GM21423 (cell line): ENCODE data around the gene C1orf115.
"Not testable (repeated sequence)": the region's sequence is repeated elsewhere in the genome, so short reads cannot be mapped to it uniquely, and the experiment has no call there.

Experiments
- ATAC-seq: cut with Tn5 transposase; IDR thresholded peaks from one replicate; pipeline ENCODE4 v1.9.1; 2021; ENCODE audit warnings: mild to moderate bottlenecking, moderate library complexity; ENCODE audit not compliant: unreplicated experiment

Gene C1orf115, protein sequence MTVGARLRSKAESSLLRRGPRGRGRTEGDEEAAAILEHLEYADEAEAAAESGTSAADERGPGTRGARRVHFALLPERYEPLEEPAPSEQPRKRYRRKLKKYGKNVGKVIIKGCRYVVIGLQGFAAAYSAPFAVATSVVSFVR

GRCh38 chr1:220690140-220691052, at the start of gene C1orf115:
Gene C1orf115 (plus strand): TSS chr1:220690363. CDS start chr1:220690403, 40 bp downstream.
- ATAC-seq, result peak; percentile 96

DNA sequence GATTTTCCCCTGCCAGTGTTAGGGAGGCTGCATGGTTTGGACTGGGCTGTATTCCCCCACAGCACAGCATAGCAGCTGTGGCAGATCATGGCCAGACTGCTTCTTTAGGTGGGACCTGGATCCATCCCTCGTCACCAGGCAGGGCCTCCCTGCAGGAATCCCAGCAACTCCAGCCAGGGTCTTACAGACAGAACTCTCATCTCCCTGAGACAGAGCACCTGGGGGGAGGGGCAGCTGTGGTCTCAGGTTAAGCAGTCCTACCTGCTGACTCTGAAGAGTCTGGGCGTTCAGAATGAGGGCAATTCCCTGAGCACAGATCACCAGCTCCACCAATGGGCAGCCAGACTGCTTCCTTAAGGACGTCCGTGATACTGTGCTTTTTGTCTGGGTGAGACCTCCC, 47.9 kb upstream of the C1orf115 start:
- ATAC-seq, result no peak

DNA sequence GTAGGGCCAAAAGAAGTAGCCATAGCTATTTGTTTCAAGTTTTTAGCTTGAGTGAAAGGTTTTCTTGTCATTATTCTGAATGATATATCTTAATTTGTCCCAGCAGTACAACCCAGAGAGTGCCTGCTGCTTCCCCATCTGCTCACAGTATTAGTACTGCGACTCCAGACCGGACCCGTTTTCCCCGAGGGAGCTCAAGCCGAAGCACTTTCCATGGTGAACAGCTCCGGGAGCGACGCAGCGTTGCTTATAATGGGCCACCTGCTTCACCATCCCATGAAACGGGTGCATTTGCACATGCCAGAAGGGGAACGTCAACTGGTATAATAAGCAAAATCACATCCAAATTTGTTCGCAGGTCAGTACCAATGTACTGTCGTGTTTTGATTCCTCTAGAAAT, 37.2 kb upstream of the C1orf115 start:
- no peak for ATAC-seq

DNA sequence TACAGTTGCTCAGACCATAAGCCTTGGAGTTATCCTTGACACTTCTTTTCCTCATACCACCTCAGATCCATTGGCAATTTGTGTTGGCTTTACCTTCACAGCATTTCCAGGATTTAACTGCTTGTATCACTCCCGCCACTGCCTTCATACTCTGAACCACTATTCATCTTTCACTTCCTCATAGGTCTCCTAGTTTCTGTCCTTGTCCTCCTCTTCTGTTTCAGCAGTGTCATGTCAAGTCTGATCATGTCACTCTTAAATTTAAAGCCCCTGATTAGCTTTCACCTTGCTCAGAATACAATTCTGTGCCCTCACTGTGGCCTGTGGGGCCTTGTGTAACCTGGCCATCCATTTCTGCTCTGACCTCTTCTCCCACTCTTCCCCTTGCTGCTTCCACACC, 34.7 kb upstream of the C1orf115 start:
- peak; percentile 93 for ATAC-seq

- no peak for ATAC-seq
These were observed 34.0 kb upstream of the C1orf115 start for GRCh38 chr1:220655961-220656740.

DNA sequence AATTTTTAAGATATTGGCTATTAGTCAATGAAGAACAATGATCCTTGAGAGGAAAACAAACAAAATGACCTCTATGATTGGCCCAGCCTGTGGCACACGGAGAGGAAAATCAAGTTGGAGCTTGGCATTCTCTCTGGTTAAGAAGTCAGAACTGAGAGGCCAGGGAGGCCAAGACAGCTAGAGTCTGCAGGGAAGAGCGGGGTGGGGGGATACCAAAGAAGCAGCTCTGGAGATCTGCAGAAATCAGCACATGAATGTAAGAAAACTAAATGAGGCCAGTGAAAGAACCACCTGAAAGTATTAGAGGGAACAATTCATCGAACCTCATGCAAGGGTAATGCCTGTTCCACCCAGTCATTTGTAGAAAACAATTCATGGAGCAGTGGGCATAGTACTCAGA, 23.8 kb upstream of the C1orf115 start:
- no peak for ATAC-seq

- no peak for ATAC-seq
These were observed 21.2 kb upstream of the C1orf115 start for GRCh38 chr1:220669005-220669404.

DNA sequence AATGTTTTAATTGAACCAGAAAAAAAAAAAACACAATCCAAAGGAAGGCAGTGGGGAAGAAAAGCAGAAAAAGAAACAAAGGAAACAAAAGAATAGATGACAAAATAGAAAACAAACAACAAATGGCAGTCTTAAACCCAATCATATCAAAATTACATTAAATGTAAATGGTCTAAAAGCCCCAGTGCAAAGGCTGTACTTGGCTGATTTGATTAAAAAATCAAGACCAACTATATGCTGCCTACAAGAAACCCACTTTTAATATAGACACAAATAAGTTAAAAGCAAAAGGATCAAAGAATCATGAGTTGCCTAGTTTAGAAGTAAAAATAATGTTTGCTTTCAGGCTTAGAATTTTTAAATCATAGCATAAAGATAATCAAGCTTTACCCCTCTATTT, 19.8 kb upstream of the C1orf115 start:
- no peak for ATAC-seq

DNA sequence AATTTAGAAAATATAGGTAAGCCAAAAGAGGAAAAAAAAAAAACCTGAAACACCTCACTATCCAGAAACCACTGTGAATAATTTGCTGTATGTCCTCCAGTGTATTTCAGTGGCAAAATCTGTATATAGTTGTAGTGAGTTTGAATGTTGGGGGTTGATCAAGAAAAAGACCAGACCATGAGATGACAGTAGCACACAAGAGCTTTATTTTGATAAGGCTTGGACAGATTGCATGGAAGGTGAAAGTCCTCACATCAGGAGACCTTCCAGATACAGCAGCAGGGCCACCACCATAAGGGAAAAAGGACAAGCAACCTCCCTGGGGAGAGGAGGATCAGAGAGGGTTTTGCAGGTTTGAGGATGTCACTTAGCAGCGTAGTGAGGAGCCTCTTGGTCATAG, 16.2 kb upstream of the C1orf115 start:
- no peak for ATAC-seq

DNA sequence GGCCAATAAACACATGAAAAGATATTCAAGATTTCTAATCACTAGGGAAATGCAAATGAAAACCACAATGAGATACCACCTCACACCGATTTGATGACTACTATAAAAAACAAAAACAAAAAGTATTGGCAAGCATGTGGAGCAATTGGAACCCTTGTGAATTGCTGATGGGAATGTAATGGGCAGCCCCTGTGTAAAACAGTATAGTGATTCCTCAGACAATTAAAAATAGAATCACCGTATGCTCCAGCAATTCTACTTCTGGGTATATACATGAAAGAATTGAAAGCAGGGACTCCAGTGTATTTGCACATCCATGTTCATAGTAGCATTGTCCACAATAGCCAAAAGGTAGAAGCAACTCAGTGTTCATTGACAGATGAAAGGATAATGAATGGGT, 12.9 kb upstream of the C1orf115 start:
- ATAC-seq, result no peak

DNA sequence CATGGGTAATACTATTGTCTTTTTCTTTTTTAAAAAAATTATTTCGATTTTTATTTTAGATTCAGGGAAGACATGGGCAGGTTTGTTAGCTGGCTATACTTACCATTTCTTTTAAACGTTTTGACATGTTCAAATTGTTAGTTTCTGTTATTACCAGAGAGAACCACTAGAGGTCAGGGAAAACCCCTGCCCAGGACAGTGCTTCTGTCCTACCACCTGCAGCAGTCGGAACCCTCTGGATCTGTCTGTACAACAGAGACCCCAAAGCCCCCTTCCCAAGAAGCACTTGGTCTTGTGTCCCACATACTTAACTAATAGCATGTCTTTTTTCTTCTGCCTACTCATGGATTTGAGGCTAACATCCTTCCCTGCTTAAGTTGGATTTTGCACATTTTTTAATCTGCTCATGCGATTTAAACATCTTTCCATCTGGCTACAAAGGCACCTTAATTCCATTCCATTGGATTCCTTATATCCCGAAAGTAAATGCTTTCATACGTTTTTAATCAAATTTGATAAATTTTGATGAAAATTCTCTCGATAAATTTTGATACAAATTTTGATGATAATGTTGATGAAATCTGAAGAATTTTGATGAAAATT, 10.0 kb upstream of the C1orf115 start:
- ATAC-seq, result peak; percentile 96

DNA sequence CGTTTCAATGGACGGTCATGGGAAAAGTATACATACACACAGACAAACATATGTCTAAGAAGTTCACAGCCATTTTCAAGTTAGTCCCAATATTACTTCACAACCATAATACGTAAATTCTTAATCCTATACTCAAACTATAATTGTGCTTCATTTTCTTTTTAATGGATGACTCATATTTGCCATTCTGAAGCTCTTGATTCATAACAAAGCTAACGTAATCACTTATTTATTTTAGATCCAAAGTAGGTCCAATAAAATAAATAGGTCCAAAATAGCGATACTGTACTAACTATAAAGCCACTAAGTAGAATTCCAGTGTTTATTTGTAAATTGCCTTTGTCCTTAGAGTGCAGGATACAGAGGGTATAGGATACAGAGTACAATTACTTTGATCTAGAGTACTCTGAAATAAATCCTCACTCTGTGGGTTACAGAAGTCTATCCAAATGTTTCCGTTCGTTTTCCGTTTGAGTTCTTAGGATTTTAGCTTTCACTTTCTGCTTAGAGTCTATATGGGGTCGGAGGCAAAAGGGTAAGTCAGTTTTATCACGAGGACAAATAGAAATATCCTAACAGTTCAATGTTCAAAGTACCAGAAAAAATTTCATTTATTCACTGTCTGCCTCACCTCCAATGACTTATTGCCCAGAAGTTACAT, 8.8 kb upstream of the C1orf115 start:
- no peak for ATAC-seq

DNA sequence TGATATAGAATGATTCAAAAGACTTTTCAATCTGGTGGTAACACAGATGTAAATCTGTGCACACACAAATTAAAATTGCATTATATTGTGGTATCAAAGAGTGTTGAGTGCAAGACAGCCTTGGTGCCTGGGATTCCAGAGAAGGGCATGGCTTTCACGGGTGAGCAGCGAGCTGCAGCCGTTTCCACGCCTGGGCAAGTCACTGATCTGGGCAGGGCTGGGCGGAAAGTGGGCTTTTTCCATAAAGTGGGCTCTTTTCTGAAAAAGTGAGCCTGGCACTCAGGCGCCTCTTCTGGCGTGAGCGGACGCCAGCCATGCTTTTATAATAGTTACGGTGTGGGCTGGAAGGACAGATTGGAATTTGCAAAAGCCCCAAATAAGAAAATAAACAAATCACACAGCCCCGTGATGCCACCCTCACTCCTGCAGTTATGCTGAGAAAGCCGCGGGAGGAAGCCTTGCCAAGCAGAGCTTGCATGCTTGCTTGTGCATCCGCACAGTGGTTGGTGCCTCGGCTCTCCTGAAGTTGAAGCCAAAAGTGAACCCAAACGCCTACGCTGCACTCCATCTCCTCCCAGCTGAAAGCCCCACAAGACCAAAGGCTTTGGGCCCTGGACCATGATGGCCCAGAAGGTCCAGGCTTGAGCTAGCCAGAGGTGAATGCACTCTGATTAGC, 7.1 kb upstream of the C1orf115 start:
- no peak for ATAC-seq

DNA sequence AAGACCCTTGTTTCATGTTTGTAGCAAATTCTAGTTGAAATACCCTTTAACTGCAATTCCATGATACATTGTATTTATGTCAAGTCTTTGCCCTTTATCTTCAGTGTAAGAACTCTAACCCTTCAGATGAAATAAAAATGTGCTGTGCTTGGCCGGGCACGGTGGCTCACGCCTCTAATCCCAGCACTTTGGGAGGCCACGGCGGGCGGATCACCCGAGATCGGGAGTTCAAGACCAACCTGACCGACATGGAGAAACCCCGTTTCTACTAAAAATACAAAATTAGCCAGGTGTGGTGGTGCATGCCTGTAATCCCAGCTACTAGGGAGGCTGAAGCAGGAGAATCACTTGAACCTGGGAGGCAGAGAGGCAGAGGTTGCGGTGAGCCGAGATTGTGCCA, 6.4 kb upstream of the C1orf115 start:
- not testable (repeated sequence) for ATAC-seq

- ATAC-seq, result no peak
These were observed 5.3 kb upstream of the C1orf115 start for GRCh38 chr1:220684890-220685289.

DNA sequence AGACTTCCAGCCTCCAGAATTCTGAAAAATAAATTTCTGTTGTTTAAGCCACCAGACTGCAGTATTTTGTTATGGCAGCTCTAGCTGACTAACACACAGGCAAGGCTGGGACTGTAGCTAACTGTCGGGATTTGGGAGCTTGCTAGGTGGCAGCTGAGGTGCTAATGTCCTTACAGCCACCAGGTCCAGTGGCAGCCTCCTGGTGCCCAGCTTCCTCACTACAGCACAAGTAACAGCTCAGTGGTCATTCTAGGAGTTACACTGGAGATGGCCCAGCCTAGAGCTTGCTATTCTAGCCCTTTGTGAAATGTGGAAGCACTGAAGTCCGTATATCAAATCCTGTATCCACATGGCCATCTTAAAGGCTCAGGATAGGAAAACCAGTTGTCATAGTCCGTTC, 4.3 kb upstream of the C1orf115 start:
- ATAC-seq, result no peak

GRCh38 chr1:220687809-220688208, 2.4 kb upstream of the C1orf115 start:
- no peak for ATAC-seq

GRCh38 chr1:220689666-220690065, 497 bp upstream of the C1orf115 start:
- no peak for ATAC-seq

GRCh38 chr1:220691053-220691684, 1.0 kb downstream of the C1orf115 start:
- ATAC-seq, result no peak
